Activated T-helper 1 cell treated with anti-CD3 and anti-CD28 coated beads, Interleukin-12 subunit alpha, Interleukin-12 subunit beta, Interleukin-2, Interleukin-4 antibody, amounts not matched to agents 30 ng/mL and 10 ng/mL and 1 ng/mL, durations not matched to agents 14 hours and 24 hours and 36 hours (primary cell): ENCODE measurements around the gene SSH2. TPM values are rescaled to one million over a fixed set of nuclear protein-coding genes. Genes with fewer than 3 reads are reported as not detected.
"Not testable (repeated sequence)": the region's sequence is repeated elsewhere in the genome, so short reads cannot be mapped to it uniquely, and the experiment has no call there.

Source experiments
- DNase-seq: peaks from one replicate; pipeline ENCODE4 v3.0.0; 2021; ENCODE audit warnings: low spot score
- H3K27ac Mint-ChIP-seq: one replicate; pipeline ENCODE4 v1.8.0; 2021; ENCODE audit warnings: mild to moderate bottlenecking, mixed read lengths
- H3K27me3 Mint-ChIP-seq: one replicate; pipeline ENCODE4 v1.8.0; 2022; ENCODE audit warnings: mild to moderate bottlenecking, moderate library complexity, mixed read lengths; ENCODE audit not compliant: insufficient read depth
- H3K36me3 Mint-ChIP-seq: one replicate; pipeline ENCODE4 v1.8.0; 2021; ENCODE audit warnings: low read depth, mixed read lengths
- H3K4me1 Mint-ChIP-seq: one replicate; pipeline ENCODE4 v1.8.0; 2021; ENCODE audit warnings: low read depth, mixed read lengths
- H3K4me3 Mint-ChIP-seq: one replicate; pipeline ENCODE4 v1.8.0; 2021; ENCODE audit warnings: mild to moderate bottlenecking, moderate library complexity, mixed read lengths
- H3K9me3 Mint-ChIP-seq: one replicate; pipeline ENCODE4 v1.8.0; 2021; ENCODE audit warnings: mixed read lengths
- intact Hi-C: fragments of 100-400 bp; cut with micrococcal nuclease; formaldehyde crosslinking; loops from one replicate; pipeline ENCODE4 v1.15.1; 2024
- total RNA-seq: library from RNA; stranded (reverse); gene quantifications from 2 replicates; pipeline ENCODE4 v1.2.3, GENCODE V29; 2022

The SSH2 gene
- total RNA-seq, 1 donor from 2014 or later, result 43.6 TPM

DNA sequence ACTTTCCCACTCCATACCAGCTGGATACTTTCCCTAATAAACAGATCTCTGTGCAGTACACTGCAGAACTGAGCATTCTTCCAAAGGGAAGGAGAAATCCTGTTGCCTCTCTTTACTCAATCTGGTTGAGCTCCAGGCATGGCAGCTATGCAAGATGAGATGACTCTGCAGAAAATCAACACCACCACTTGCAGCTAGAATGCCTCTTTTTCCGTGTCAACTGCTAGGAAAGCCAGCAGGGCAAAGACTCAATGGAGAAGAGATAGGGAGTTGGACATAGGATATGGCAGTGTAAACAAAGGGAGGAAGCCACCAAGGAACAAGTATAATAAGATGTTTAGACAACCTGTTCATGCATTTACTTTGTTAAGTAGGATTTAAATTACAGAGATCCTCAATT, 266.9 kb downstream of the SSH2 start:
- no peak overlapping the region for H3K27ac Mint-ChIP-seq
- intact Hi-C loops, result no loop called here
- no peaks in the 10 kb centered on the region for H3K9me3 Mint-ChIP-seq
- H3K4me3 Mint-ChIP-seq, result no peak overlapping the region
- H3K4me1 Mint-ChIP-seq, result peaks cover 37% of the 10 kb centered on the region
- H3K27me3 Mint-ChIP-seq, result no peaks in the 10 kb centered on the region
- H3K36me3 Mint-ChIP-seq, result peaks cover 40% of the 10 kb centered on the region
- DNase-seq, result no peak

DNA sequence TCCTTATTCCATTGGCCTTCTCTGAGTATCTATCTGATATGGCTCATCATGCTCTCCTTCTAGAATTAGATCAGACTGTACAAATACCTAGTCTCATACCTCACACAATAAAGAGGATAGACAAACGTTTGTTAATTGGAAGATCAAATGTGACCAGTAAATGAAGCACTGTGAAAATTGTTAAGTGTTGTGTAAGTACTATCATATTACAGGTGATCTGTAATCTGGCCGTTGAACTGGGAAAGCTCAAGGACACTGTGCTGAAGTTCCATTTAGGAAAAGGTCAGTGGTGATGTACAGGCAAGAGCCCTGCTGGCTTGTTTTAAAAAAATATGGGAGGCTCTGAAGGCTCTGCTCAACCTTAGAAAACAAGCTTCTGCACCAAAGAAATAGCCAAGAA, 268.8 kb downstream of the SSH2 start:
- no peak overlapping the region for H3K4me3 Mint-ChIP-seq
- intact Hi-C loops, result no loop called here
- H3K27me3 Mint-ChIP-seq, result no peaks in the 10 kb centered on the region
- peaks cover 30% of the 10 kb centered on the region for H3K36me3 Mint-ChIP-seq
- no peaks in the 10 kb centered on the region for H3K9me3 Mint-ChIP-seq
- H3K4me1 Mint-ChIP-seq, result peaks cover 22% of the 10 kb centered on the region
- DNase-seq, result no peak
- no peak overlapping the region for H3K27ac Mint-ChIP-seq

- no peak overlapping the region for H3K4me3 Mint-ChIP-seq
- peaks cover 29% of the 10 kb centered on the region for H3K36me3 Mint-ChIP-seq
- H3K4me1 Mint-ChIP-seq, result peaks cover 7% of the 10 kb centered on the region
- intact Hi-C loops, result no loop called here
- H3K27ac Mint-ChIP-seq, result no peak overlapping the region
- no peaks in the 10 kb centered on the region for H3K9me3 Mint-ChIP-seq
- DNase-seq, result no peak
- H3K27me3 Mint-ChIP-seq, result no peaks in the 10 kb centered on the region
These were observed 270.9 kb downstream of the SSH2 start for GRCh38 chr17:29659155-29659554.

DNA sequence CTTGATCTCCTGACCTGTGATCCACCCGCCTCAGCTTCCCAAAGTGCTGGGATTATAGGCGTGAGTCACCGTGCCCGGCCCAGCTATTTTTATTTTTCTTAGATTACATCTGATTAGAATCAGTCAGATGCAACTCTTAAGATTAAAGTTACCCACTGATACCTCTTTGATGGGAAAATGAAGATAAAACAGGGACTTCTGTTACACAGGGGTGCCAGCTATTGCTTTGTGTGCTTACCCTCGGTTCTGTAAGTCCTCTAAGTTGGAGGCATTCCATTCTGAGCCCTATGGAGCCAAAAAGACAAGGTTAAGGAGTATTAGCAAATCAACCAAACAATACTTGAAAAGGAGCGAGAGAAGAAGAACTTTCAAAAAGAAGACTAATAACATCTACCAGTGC, 274.7 kb downstream of the SSH2 start:
- no peak for DNase-seq
- H3K4me1 Mint-ChIP-seq, result peaks cover 7% of the 10 kb centered on the region
- intact Hi-C loops, result no loop called here
- H3K9me3 Mint-ChIP-seq, result no peaks in the 10 kb centered on the region
- no peak overlapping the region for H3K4me3 Mint-ChIP-seq
- H3K27ac Mint-ChIP-seq, result no peak overlapping the region
- H3K27me3 Mint-ChIP-seq, result no peaks in the 10 kb centered on the region
- H3K36me3 Mint-ChIP-seq, result peaks cover 16% of the 10 kb centered on the region

- H3K4me3 Mint-ChIP-seq, result no peak overlapping the region
- intact Hi-C loops, result no loop called here
- peaks cover 4% of the 10 kb centered on the region for H3K4me1 Mint-ChIP-seq
- no peaks in the 10 kb centered on the region for H3K9me3 Mint-ChIP-seq
- no peak overlapping the region for H3K27ac Mint-ChIP-seq
- peaks cover 22% of the 10 kb centered on the region for H3K36me3 Mint-ChIP-seq
- H3K27me3 Mint-ChIP-seq, result no peaks in the 10 kb centered on the region
- DNase-seq, result no peak
These were observed 275.9 kb downstream of the SSH2 start for GRCh38 chr17:29653995-29654714.

GRCh38 chr17:29652976-29653375, 277.1 kb downstream of the SSH2 start:
- Mint-ChIP-seq H3K36me3 (peaks cover 26% of the 10 kb centered on the region), H3K4me3 (no peak overlapping the region), H3K27ac (no peak overlapping the region), H3K4me1 (no peaks in the 10 kb centered on the region), H3K27me3 (no peaks in the 10 kb centered on the region), H3K9me3 (no peaks in the 10 kb centered on the region)
- no peak for DNase-seq
- intact Hi-C loops, result no loop called here

DNA sequence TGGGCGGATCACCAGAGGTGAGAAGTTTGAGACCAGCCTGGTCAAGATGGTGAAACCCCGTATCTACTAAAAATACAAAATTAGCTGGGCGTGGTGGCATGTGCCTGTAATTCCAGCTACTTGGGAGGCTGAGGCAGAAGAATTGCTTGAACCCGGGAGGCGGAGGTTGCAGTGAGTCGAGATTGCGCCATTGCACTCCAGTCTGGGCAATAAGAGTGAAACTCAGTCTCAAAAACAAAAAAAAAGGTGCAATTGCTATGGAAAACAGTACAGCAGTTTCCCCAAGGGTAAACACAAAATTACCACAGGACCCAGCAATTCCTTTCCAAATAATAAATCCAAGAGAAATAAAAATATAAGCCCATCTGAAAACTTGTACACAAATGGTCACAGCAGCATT, 278.1 kb downstream of the SSH2 start:
- H3K27me3 Mint-ChIP-seq, H3K27ac Mint-ChIP-seq, DNase-seq, intact Hi-C loops, H3K9me3 Mint-ChIP-seq, H3K4me1 Mint-ChIP-seq, H3K4me3 Mint-ChIP-seq: not testable (repeated sequence)
- H3K36me3 Mint-ChIP-seq, result peaks cover 28% of the 10 kb centered on the region

DNA sequence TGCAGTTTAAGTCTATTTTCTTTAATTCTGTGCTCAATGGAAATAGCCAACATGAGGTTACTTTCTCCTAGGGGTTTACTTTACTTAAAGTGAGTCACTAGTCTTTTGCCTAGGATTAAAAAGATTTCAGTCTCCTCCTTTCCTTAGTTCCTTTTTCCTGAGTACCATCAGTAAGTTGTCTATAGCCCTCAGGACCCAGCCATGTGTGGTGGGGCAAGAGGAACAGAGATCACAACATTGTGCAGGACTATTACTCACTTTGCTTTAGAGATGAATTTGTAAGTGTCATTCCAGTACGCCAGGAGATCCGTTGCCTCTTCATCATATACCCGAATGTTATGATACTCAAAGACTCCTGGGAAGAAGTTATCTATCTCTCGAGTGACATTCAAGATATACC, 279.6 kb downstream of the SSH2 start:
- no peak for DNase-seq
- Mint-ChIP-seq H3K9me3 (no peaks in the 10 kb centered on the region), H3K27me3 (no peaks in the 10 kb centered on the region), H3K4me3 (no peak overlapping the region), H3K27ac (no peak overlapping the region), H3K4me1 (peaks cover 6% of the 10 kb centered on the region), H3K36me3 (peaks cover 21% of the 10 kb centered on the region)
- intact Hi-C loops, result no loop called here

- Mint-ChIP-seq H3K9me3 (no peaks in the 10 kb centered on the region), H3K27ac (no peak overlapping the region), H3K4me1 (peaks cover 12% of the 10 kb centered on the region), H3K27me3 (no peaks in the 10 kb centered on the region), H3K36me3 (peaks cover 23% of the 10 kb centered on the region), H3K4me3 (no peak overlapping the region)
- intact Hi-C loops, result no loop called here
- no peak for DNase-seq
These were observed 280.7 kb downstream of the SSH2 start for GRCh38 chr17:29649359-29649758.

- Mint-ChIP-seq H3K4me3 (no peak overlapping the region), H3K27me3 (no peaks in the 10 kb centered on the region), H3K9me3 (no peaks in the 10 kb centered on the region), H3K4me1 (peaks cover 12% of the 10 kb centered on the region), H3K27ac (no peak overlapping the region), H3K36me3 (peaks cover 22% of the 10 kb centered on the region)
- intact Hi-C loops, result no loop called here
- DNase-seq, result no peak
These were observed 282.0 kb downstream of the SSH2 start for GRCh38 chr17:29648005-29648404.

DNA sequence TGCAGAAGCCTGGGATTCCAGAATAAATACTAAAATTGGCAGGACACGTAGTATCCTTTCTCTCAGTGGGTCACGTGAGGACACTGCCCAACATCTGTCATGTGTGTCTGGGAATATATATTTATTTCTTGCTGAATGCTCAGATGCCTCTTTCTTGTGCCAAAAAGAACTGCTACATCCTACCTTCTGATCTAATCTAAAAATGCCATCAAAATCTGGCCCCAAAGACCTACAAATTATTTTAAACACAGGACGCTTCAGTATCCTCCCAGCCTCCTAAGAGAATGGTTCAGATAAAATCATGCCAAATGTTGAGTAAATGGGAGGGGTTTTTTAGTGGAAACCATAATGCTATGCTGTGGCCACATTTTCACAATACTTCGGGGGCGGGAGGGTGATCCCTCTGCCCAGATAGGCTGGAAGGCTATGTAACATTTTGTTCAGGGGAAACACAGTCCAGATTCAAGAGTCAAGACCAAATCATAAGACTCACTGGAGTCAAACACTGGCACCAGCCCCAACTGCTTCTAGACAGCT, 284.4 kb downstream of the SSH2 start:
- intact Hi-C loops, result no loop called here
- Mint-ChIP-seq H3K27me3 (no peaks in the 10 kb centered on the region), H3K27ac (peak overlapping the region; percentile 16), H3K9me3 (no peaks in the 10 kb centered on the region), H3K4me1 (peaks cover 15% of the 10 kb centered on the region), H3K4me3 (no peak overlapping the region), H3K36me3 (peaks cover 20% of the 10 kb centered on the region)
- DNase-seq, result no peak

GRCh38 chr17:29643817-29644160, 286.2 kb downstream of the SSH2 start:
- H3K27ac Mint-ChIP-seq, result no peak overlapping the region
- no peak for DNase-seq
- intact Hi-C loops, result no loop called here

GRCh38 chr17:29642171-29642611, 287.8 kb downstream of the SSH2 start:
- H3K9me3 Mint-ChIP-seq, result no peaks in the 10 kb centered on the region
- DNase-seq, result no peak
- H3K4me1 Mint-ChIP-seq, result peaks cover 32% of the 10 kb centered on the region
- no peak overlapping the region for H3K4me3 Mint-ChIP-seq
- H3K36me3 Mint-ChIP-seq, result peaks cover 7% of the 10 kb centered on the region
- H3K27ac Mint-ChIP-seq, result no peak overlapping the region
- intact Hi-C loops, result no loop called here
- H3K27me3 Mint-ChIP-seq, result no peaks in the 10 kb centered on the region

More at GRCh38 chr17:29643817-29644160, 286.2 kb downstream of the SSH2 start:
- H3K4me1 Mint-ChIP-seq, result peaks cover 30% of the 10 kb centered on the region
- H3K36me3 Mint-ChIP-seq, result peaks cover 13% of the 10 kb centered on the region
- H3K9me3 Mint-ChIP-seq, result no peaks in the 10 kb centered on the region
- H3K27me3 Mint-ChIP-seq, result no peaks in the 10 kb centered on the region
- H3K4me3 Mint-ChIP-seq, result no peak overlapping the region
